PC-3 (cell line): ENCODE results near the gene ANKRD13B. TPM values are rescaled to one million over a fixed set of nuclear protein-coding genes. Genes with fewer than 3 reads are reported as not detected.

ENCODE experiments used
- ATAC-seq: fragments of 200-7000 bp; cut with Tn5 transposase; 2 replicates; pipeline ENCODE4 v1.9.1; 2020; ENCODE audit warnings: mild to moderate bottlenecking, moderate library complexity
- BruUV-seq: library from RNA; stranded (reverse); fragments of 400-500 nt; replicated peaks from 2 replicates; lab custom pipeline; 2021; lab: Mats Ljungman, UMichigan
- CTCF ChIA-PET: fragments of 300-600 bp; sonication (Branson Sonifier 250); formaldehyde crosslinking; loops from one replicate; lab custom pipeline; 2022; ENCODE audit warnings: antibody characterized with exemption; lab: Charles Lee
- POLR2A ChIA-PET: fragments of 300-600 bp; sonication (Branson Sonifier 250); formaldehyde crosslinking; loops from one replicate; lab custom pipeline; 2022; ENCODE audit warnings: antibody characterized with exemption; ENCODE audit not compliant: unreplicated experiment; lab: Charles Lee
- DNase-seq: peaks from one replicate; pipeline ENCODE4 v3.0.0-alpha.2; 2015
- H2AFZ ChIP-seq: fragments of 300-600 bp; sonication (generic); 2 replicates; pipeline ENCODE4 v1.6.0; 2016; ENCODE audit warnings: antibody characterized with exemption, low read length
- H3F3A ChIP-seq: fragments of 300-600 bp; sonication (generic); one replicate; pipeline ENCODE4 v1.6.0; 2017; ENCODE audit warnings: antibody characterized with exemption, low read length, control low read depth, mild to moderate bottlenecking; ENCODE audit not compliant: unreplicated experiment
- H3K27ac ChIP-seq: fragments of 300-600 bp; sonication (generic); 2 replicates; pipeline ENCODE4 v1.5.1; 2016; ENCODE audit warnings: mild to moderate bottlenecking, low read length
- H3K27me3 ChIP-seq: fragments of 300-600 bp; sonication (generic); 2 replicates; pipeline ENCODE4 v1.6.1; 2016; ENCODE audit warnings: low read length, mixed read lengths
- H3K36me3 ChIP-seq: fragments of 300-600 bp; sonication (generic); 2 replicates; pipeline ENCODE4 v1.6.1; 2016; ENCODE audit warnings: low read depth, mixed run types, low read length, mixed read lengths
- H3K4me1 ChIP-seq: fragments of 300-600 bp; sonication (generic); 2 replicates; pipeline ENCODE4 v1.5.1; 2016; ENCODE audit warnings: low read length; ENCODE audit not compliant: insufficient read depth
- H3K4me2 ChIP-seq: fragments of 300-600 bp; sonication (generic); 2 replicates; pipeline ENCODE4 v1.6.0; 2016; ENCODE audit warnings: low read length
- H3K4me3 ChIP-seq: fragments of 300-600 bp; sonication (generic); 2 replicates; pipeline ENCODE4 v1.5.1; 2016; ENCODE audit warnings: mild to moderate bottlenecking, low read length, mixed read lengths
- H3K79me2 ChIP-seq: fragments of 300-600 bp; sonication (generic); 2 replicates; pipeline ENCODE4 v1.6.1; 2017; ENCODE audit warnings: low read length, mixed read lengths
- H3K9ac ChIP-seq: fragments of 300-600 bp; sonication (generic); 2 replicates; pipeline ENCODE4 v1.6.0; 2016; ENCODE audit warnings: mild to moderate bottlenecking, low read length
- H3K9me2 ChIP-seq: fragments of 300-600 bp; sonication (generic); replicated peaks from 2 replicates; pipeline ENCODE4 v1.6.1; 2016; ENCODE audit warnings: mixed run types, low read length, mixed read lengths
- H3K9me3 ChIP-seq: fragments of 300-600 bp; sonication (generic); 2 replicates; pipeline ENCODE4 v1.6.1; 2016; ENCODE audit warnings: low read length, mixed read lengths
- H4K20me1 ChIP-seq: fragments of 300-600 bp; sonication (generic); 2 replicates; pipeline ENCODE4 v1.6.1; 2016; ENCODE audit warnings: low read length, mixed read lengths
- CTCF ChIP-seq: fragments of 300-600 bp; sonication (generic); conservative IDR thresholded peaks from 2 replicates; pipeline ENCODE4 v1.5.1; 2017; ENCODE audit warnings: antibody characterized with exemption, low read depth, mild to moderate bottlenecking, low read length
- EZH2 ChIP-seq: fragments of 300-600 bp; sonication (generic); IDR thresholded peaks from one replicate; pipeline ENCODE4 v1.6.1; 2017; ENCODE audit warnings: antibody characterized with exemption, mild to moderate bottlenecking, low read length; ENCODE audit not compliant: unreplicated experiment
- EZH2phosphoT487 ChIP-seq: fragments of 300-600 bp; sonication (generic); IDR thresholded peaks from 2 replicates; pipeline ENCODE4 v1.6.1; 2018; ENCODE audit warnings: mild to moderate bottlenecking, antibody characterized with exemption, low read length, borderline replicate concordance
- intact Hi-C: fragments of 100-400 bp; cut with micrococcal nuclease; formaldehyde crosslinking; loops from 2 replicates; pipeline ENCODE4 v1.9.0; 2023
- total RNA-seq: library from RNA; depleted of rRNA; stranded (reverse); fragments of >200 nt; gene quantifications from 2 replicates; pipeline ENCODE4 v1.2.3, GENCODE V29; 2014

The ANKRD13B gene
- total RNA-seq, 1 experiment from 2014 or later: 11.2 TPM

- no peak overlapping the region for H3K27ac ChIP-seq
- H4K20me1 ChIP-seq: no peaks in the 10 kb centered on the region
- CTCF ChIA-PET: no interaction called here
- peaks cover 23% of the 10 kb centered on the region for H3K79me2 ChIP-seq
- no peak overlapping the region for H3K9ac ChIP-seq
- POLR2A ChIA-PET: no interaction called here
- no peaks in the 10 kb centered on the region for H3K36me3 ChIP-seq
- no peak overlapping the region for H3K4me2 ChIP-seq
- no peak for TF ChIP-seq EZH2phosphoT487
- no peak for TF ChIP-seq EZH2
- no peak for TF ChIP-seq CTCF
- no peaks in the 10 kb centered on the region for H3K27me3 ChIP-seq
- H3K9me3 ChIP-seq: no peaks in the 10 kb centered on the region
- H3K4me3 ChIP-seq: no peak overlapping the region
- intact Hi-C loops: no loop called here
- no peaks in the 10 kb centered on the region for H3F3A ChIP-seq
- DNase-seq: no peak
- H2AFZ ChIP-seq: no peak overlapping the region
- ATAC-seq: no peak
- no peaks in the 10 kb centered on the region for H3K4me1 ChIP-seq
- no TSS peak for BruUV-seq
- H3K9me2 ChIP-seq: no peaks in the 10 kb centered on the region
These were observed 10.6 kb upstream of the ANKRD13B start for GRCh38 chr17:29582254-29582765.

- intact Hi-C loops: no loop called here
- Histone ChIP-seq H3K9ac (no peak overlapping the region), H3K9me3 (no peaks in the 10 kb centered on the region), H3K4me1 (peaks cover 1% of the 10 kb centered on the region; the same call in 1 of the 2 replicates), H3K9me2 (no peaks in the 10 kb centered on the region), H2AFZ (no peak overlapping the region), H3K36me3 (no peaks in the 10 kb centered on the region), H4K20me1 (no peaks in the 10 kb centered on the region), H3K79me2 (peaks cover 28% of the 10 kb centered on the region), H3K4me2 (no peak overlapping the region), H3K4me3 (no peak overlapping the region), H3F3A (no peaks in the 10 kb centered on the region), H3K27me3 (no peaks in the 10 kb centered on the region), H3K27ac (no peak overlapping the region)
- no peak for ATAC-seq
- TF ChIP-seq EZH2phosphoT487: no peak
- TF ChIP-seq CTCF: no peak
- TF ChIP-seq EZH2: no peak
- DNase-seq: no peak
- POLR2A ChIA-PET: no interaction called here
- CTCF ChIA-PET: interaction anchor here (0.6 kb wide), 1 partner anchor 16 kb away, joined by 3 read pairs; the partner anchor contains the start of gene ABHD15
- BruUV-seq: no TSS peak
These were observed 10.2 kb upstream of the ANKRD13B start for GRCh38 chr17:29582772-29583171.

GRCh38 chr17:29583324-29584248 lies 9.3 kb upstream of the ANKRD13B start:
- BruUV-seq: no TSS peak
- no peaks in the 10 kb centered on the region for H3K27me3 ChIP-seq
- H3K9ac ChIP-seq: no peak overlapping the region
- TF ChIP-seq CTCF (no peak), EZH2phosphoT487 (no peak), EZH2 (no peak)
- CTCF ChIA-PET: interaction anchor here (0.6 kb wide), 1 partner anchor 17 kb away, joined by 3 read pairs; the partner anchor contains the start of gene ABHD15
- no peaks in the 10 kb centered on the region for H4K20me1 ChIP-seq
- no peak overlapping the region for H3K4me2 ChIP-seq
- H3K4me3 ChIP-seq: no peak overlapping the region
- no peaks in the 10 kb centered on the region for H3F3A ChIP-seq
- no peak overlapping the region for H3K27ac ChIP-seq
- intact Hi-C loops: no loop called here
- ATAC-seq (no peak), DNase-seq (no peak)
- no peaks in the 10 kb centered on the region for H3K9me3 ChIP-seq
- H3K79me2 ChIP-seq: peaks cover 36% of the 10 kb centered on the region
- no peak overlapping the region for H2AFZ ChIP-seq
- POLR2A ChIA-PET: no interaction called here
- no peaks in the 10 kb centered on the region for H3K9me2 ChIP-seq
- H3K4me1 ChIP-seq: peaks cover 8% of the 10 kb centered on the region
- no peaks in the 10 kb centered on the region for H3K36me3 ChIP-seq
